ENCODE measurements around the gene RTTN. TPM values are rescaled to one million over a fixed set of nuclear protein-coding genes. Genes with fewer than 3 reads are reported as not detected.

The RTTN gene
- total RNA-seq, 2 experiments from 2014 or later = 22.2 to 29.7 TPM

GRCh38 chr18:70195852-70196434, 9.5 kb downstream of the RTTN start:
- Mint-ChIP-seq H3K36me3 (ENCODE audit: low read depth) (peaks cover 54% of the 10 kb centered on the region), H3K27ac (no peak overlapping the region), H3K4me3 (no peak overlapping the region), H3K27me3 (no peaks in the 10 kb centered on the region), H3K4me1 (peaks cover 37% of the 10 kb centered on the region), H3K9me3 (ENCODE audit: low read depth) (no peaks in the 10 kb centered on the region)
- CTCF ChIA-PET = interaction anchor here (0.6 to 4.2 kb wide), 15 partner anchors 9 to 845 kb away, joined by 3 to 24 read pairs (median 4); no protein-coding TSS in a partner anchor
- ATAC-seq = no peak
- intact Hi-C loops (cut with DNase I, micrococcal nuclease) = loop anchor here (1.0 to 5.0 kb wide), 3 partner anchors 238 to 258 kb away; no protein-coding TSS in a partner anchor
- peak; percentile 35 for DNase-seq
- POLR2A ChIA-PET = interaction anchor here (1.8 kb wide), 1 partner anchor 10 kb away, joined by 4 read pairs; the partner anchor contains the start of gene RTTN

GRCh38 chr18:70195014-70195614, 10.4 kb downstream of the RTTN start:
- Mint-ChIP-seq H3K27me3 (no peaks in the 10 kb centered on the region), H3K9me3 (ENCODE audit: low read depth) (no peaks in the 10 kb centered on the region), H3K27ac (no peak overlapping the region), H3K36me3 (ENCODE audit: low read depth) (peaks cover 54% of the 10 kb centered on the region), H3K4me3 (no peak overlapping the region), H3K4me1 (peaks cover 37% of the 10 kb centered on the region)
- ATAC-seq = peak; percentile 28
- no peak for DNase-seq
- POLR2A ChIA-PET = interaction anchor here (1.8 kb wide), 1 partner anchor 11 kb away, joined by 4 read pairs; the partner anchor contains the start of gene RTTN
- CTCF ChIA-PET = interaction anchor here (0.6 to 4.2 kb wide), 15 partner anchors 8 to 1052 kb away, joined by 3 to 24 read pairs (median 4); no protein-coding TSS in a partner anchor
- intact Hi-C loops (cut with DNase I, micrococcal nuclease) = loop anchor here in 1 of 2 experiments (5.0 kb wide), 1 partner anchor 257 kb away; no protein-coding TSS in a partner anchor

- intact Hi-C loops (cut with DNase I, micrococcal nuclease) = loop anchor here in 1 of 2 experiments (1.0 kb wide), 1 partner anchor 11 kb away; the partner anchor contains the start of gene RTTN
Observed at GRCh38 chr18:70194227-70194890, 11.1 kb downstream of the RTTN start.

GRCh38 chr18:70190529-70190928, 15.0 kb downstream of the RTTN start:
- Mint-ChIP-seq H3K27ac (no peak overlapping the region), H3K4me3 (no peak overlapping the region), H3K9me3 (ENCODE audit: low read depth) (no peaks in the 10 kb centered on the region), H3K27me3 (no peaks in the 10 kb centered on the region), H3K36me3 (ENCODE audit: low read depth) (peaks cover 62% of the 10 kb centered on the region), H3K4me1 (peaks cover 23% of the 10 kb centered on the region)
- ChIA-PET POLR2A (no interaction called here), CTCF (interaction anchor here (0.7 to 1.2 kb wide), 3 partner anchors 10 to 265 kb away, joined by 3 read pairs; no protein-coding TSS in a partner anchor)
- ATAC-seq = no peak
- intact Hi-C loops (cut with DNase I, micrococcal nuclease) = no loop called here
- DNase-seq = no peak

More at GRCh38 chr18:70194227-70194890, 11.1 kb downstream of the RTTN start:
- no peaks in the 10 kb centered on the region for H3K9me3 Mint-ChIP-seq (ENCODE audit: low read depth)
- peaks cover 55% of the 10 kb centered on the region for H3K36me3 Mint-ChIP-seq (ENCODE audit: low read depth)
- DNase-seq = peak; percentile 36
- H3K4me3 Mint-ChIP-seq = no peak overlapping the region
- peak; percentile 85 for ATAC-seq
- ChIA-PET CTCF (interaction anchor here (1.0 to 4.2 kb wide), 7 partner anchors 9 to 260 kb away, joined by 3 to 24 read pairs (median 6); partner anchors contain the start of gene RTTN), POLR2A (interaction anchor here (1.8 kb wide), 1 partner anchor 12 kb away, joined by 4 read pairs; the partner anchor contains the start of gene RTTN)
- H3K27me3 Mint-ChIP-seq = no peaks in the 10 kb centered on the region
- H3K27ac Mint-ChIP-seq = peak overlapping the region; percentile 29
- peaks cover 37% of the 10 kb centered on the region for H3K4me1 Mint-ChIP-seq

GRCh38 chr18:70188113-70188512, 17.4 kb downstream of the RTTN start:
- CTCF ChIA-PET = no interaction called here
- POLR2A ChIA-PET = no interaction called here
- Mint-ChIP-seq H3K4me1 (peaks cover 9% of the 10 kb centered on the region), H3K27ac (no peak overlapping the region), H3K27me3 (no peaks in the 10 kb centered on the region), H3K4me3 (no peak overlapping the region), H3K9me3 (ENCODE audit: low read depth) (no peaks in the 10 kb centered on the region), H3K36me3 (ENCODE audit: low read depth) (peaks cover 64% of the 10 kb centered on the region)
- DNase-seq (no peak), ATAC-seq (no peak)
- intact Hi-C loops (cut with DNase I, micrococcal nuclease) = no loop called here

- H3K27ac Mint-ChIP-seq = no peak overlapping the region
- intact Hi-C loops (cut with DNase I, micrococcal nuclease) = no loop called here
- no peak overlapping the region for H3K4me3 Mint-ChIP-seq
- H3K27me3 Mint-ChIP-seq = no peaks in the 10 kb centered on the region
- H3K9me3 Mint-ChIP-seq (ENCODE audit: low read depth) = no peaks in the 10 kb centered on the region
- ATAC-seq = no peak
- POLR2A ChIA-PET = no interaction called here
- CTCF ChIA-PET = interaction anchor here (1.3 to 2.3 kb wide), 4 partner anchors 12 to 23 kb away, joined by 3 to 11 read pairs (median 4); no protein-coding TSS in a partner anchor
- H3K4me1 Mint-ChIP-seq = peaks cover 12% of the 10 kb centered on the region
- H3K36me3 Mint-ChIP-seq (ENCODE audit: low read depth) = peaks cover 46% of the 10 kb centered on the region
- DNase-seq = no peak
Observed at GRCh38 chr18:70183441-70183840, 22.0 kb downstream of the RTTN start.

GRCh38 chr18:70182548-70182947, 22.9 kb downstream of the RTTN start:
- no peaks in the 10 kb centered on the region for H3K9me3 Mint-ChIP-seq (ENCODE audit: low read depth)
- POLR2A ChIA-PET = no interaction called here
- ATAC-seq (no peak), DNase-seq (no peak)
- CTCF ChIA-PET = interaction anchor here (1.6 kb wide), 1 partner anchor 22 kb away, joined by 4 read pairs; no protein-coding TSS in a partner anchor
- H3K36me3 Mint-ChIP-seq (ENCODE audit: low read depth) = peaks cover 44% of the 10 kb centered on the region
- intact Hi-C loops (cut with DNase I, micrococcal nuclease) = no loop called here
- no peaks in the 10 kb centered on the region for H3K27me3 Mint-ChIP-seq
- no peak overlapping the region for H3K4me3 Mint-ChIP-seq
- no peak overlapping the region for H3K27ac Mint-ChIP-seq
- H3K4me1 Mint-ChIP-seq = peaks cover 12% of the 10 kb centered on the region

- H3K27ac Mint-ChIP-seq = no peak overlapping the region
- H3K4me3 Mint-ChIP-seq = no peak overlapping the region
- ChIA-PET POLR2A (no interaction called here), CTCF (no interaction called here)
- no peaks in the 10 kb centered on the region for H3K9me3 Mint-ChIP-seq (ENCODE audit: low read depth)
- DNase-seq = no peak
- no peaks in the 10 kb centered on the region for H3K27me3 Mint-ChIP-seq
- peaks cover 39% of the 10 kb centered on the region for H3K36me3 Mint-ChIP-seq (ENCODE audit: low read depth)
- intact Hi-C loops (cut with DNase I, micrococcal nuclease) = no loop called here
- peaks cover 12% of the 10 kb centered on the region for H3K4me1 Mint-ChIP-seq
- no peak for ATAC-seq
Observed at GRCh38 chr18:70181725-70182124, 23.8 kb downstream of the RTTN start.

- H3K4me1 Mint-ChIP-seq = peaks cover 12% of the 10 kb centered on the region
- intact Hi-C loops (cut with DNase I, micrococcal nuclease) = no loop called here
- H3K27ac Mint-ChIP-seq = no peak overlapping the region
- no peaks in the 10 kb centered on the region for H3K27me3 Mint-ChIP-seq
- H3K36me3 Mint-ChIP-seq (ENCODE audit: low read depth) = peaks cover 36% of the 10 kb centered on the region
- no peak overlapping the region for H3K4me3 Mint-ChIP-seq
- ATAC-seq (no peak), DNase-seq (no peak)
- H3K9me3 Mint-ChIP-seq (ENCODE audit: low read depth) = no peaks in the 10 kb centered on the region
- CTCF ChIA-PET = no interaction called here
- POLR2A ChIA-PET = no interaction called here
Observed at GRCh38 chr18:70181015-70181414, 24.5 kb downstream of the RTTN start.

GRCh38 chr18:70176537-70176936, 28.9 kb downstream of the RTTN start:
- Mint-ChIP-seq H3K27me3 (no peaks in the 10 kb centered on the region), H3K27ac (no peak overlapping the region), H3K4me3 (no peak overlapping the region), H3K36me3 (ENCODE audit: low read depth) (peaks cover 18% of the 10 kb centered on the region), H3K9me3 (ENCODE audit: low read depth) (no peaks in the 10 kb centered on the region), H3K4me1 (peaks cover 3% of the 10 kb centered on the region)
- ATAC-seq (no peak), DNase-seq (no peak)
- CTCF ChIA-PET = no interaction called here
- intact Hi-C loops (cut with DNase I, micrococcal nuclease) = no loop called here
- POLR2A ChIA-PET = no interaction called here

- Mint-ChIP-seq H3K4me3 (no peak overlapping the region), H3K36me3 (ENCODE audit: low read depth) (peaks cover 15% of the 10 kb centered on the region), H3K27ac (no peak overlapping the region), H3K27me3 (no peaks in the 10 kb centered on the region), H3K4me1 (no peaks in the 10 kb centered on the region), H3K9me3 (ENCODE audit: low read depth) (no peaks in the 10 kb centered on the region)
- ChIA-PET CTCF (no interaction called here), POLR2A (no interaction called here)
- no peak for DNase-seq
- ATAC-seq = no peak
- intact Hi-C loops (cut with DNase I, micrococcal nuclease) = no loop called here
Observed at GRCh38 chr18:70175216-70175615, 30.3 kb downstream of the RTTN start.

All from activated CD4-positive, alpha-beta T cell treated with anti-CD3 and anti-CD28 coated beads for 36 hours (primary cell).